CD4-positive, alpha-beta T cell treated with Interferon alpha-2 for 1 hour (primary cell): ENCODE measurements around the gene P3R3URF.
A peak's percentile ranks its signal among the peaks of the same experiment; 100 is the strongest.

Experiments
- DNase-seq, 2 donors: peaks; one replicate each; pipeline ENCODE4 v3.0.0-alpha.2; 2020 to 2022

P3R3URF gene

GRCh38 chr1:46193984-46194570, 17.8 kb upstream of the P3R3URF start:
- no peak for DNase-seq

- DNase-seq, result no peak
Measured at GRCh38 chr1:46193285-46193684, 17.0 kb upstream of the P3R3URF start.

GRCh38 chr1:46192171-46192570, 15.9 kb upstream of the P3R3URF start:
- no peak for DNase-seq

- DNase-seq, result no peak
Measured at GRCh38 chr1:46191033-46191701, 14.9 kb upstream of the P3R3URF start.

GRCh38 chr1:46190539-46190938, 14.3 kb upstream of the P3R3URF start:
- no peak for DNase-seq

- no peak for DNase-seq
Measured at GRCh38 chr1:46188295-46189030, 12.2 kb upstream of the P3R3URF start.

GRCh38 chr1:46187106-46187869, 11.0 kb upstream of the P3R3URF start:
- DNase-seq, result no peak

- DNase-seq, result no peak
Measured at GRCh38 chr1:46186076-46186475, 9.8 kb upstream of the P3R3URF start.

- no peak for DNase-seq
Measured at GRCh38 chr1:46184920-46185658, 8.8 kb upstream of the P3R3URF start.

GRCh38 chr1:46183926-46184557, 7.8 kb upstream of the P3R3URF start:
- no peak for DNase-seq

- no peak for DNase-seq
Measured at GRCh38 chr1:46183079-46183847, 7.0 kb upstream of the P3R3URF start.

GRCh38 chr1:46181343-46182260, 5.3 kb upstream of the P3R3URF start:
- no peak for DNase-seq

- no peak for DNase-seq
Measured at GRCh38 chr1:46180082-46180616, 3.9 kb upstream of the P3R3URF start.

- DNase-seq, result peak; percentile 61 to 75
Measured at GRCh38 chr1:46179138-46180081, 3.1 kb upstream of the P3R3URF start.

- no peak for DNase-seq
Measured at GRCh38 chr1:46175243-46175642, 1.0 kb downstream of the P3R3URF start.

GRCh38 chr1:46174448-46175231, 1.6 kb downstream of the P3R3URF start, which contains the start of gene TSPAN1:
Gene TSPAN1 (plus strand): TSS chr1:46175087. CDS start chr1:46181108, 6,021 bp downstream.
- no peak for DNase-seq

GRCh38 chr1:46173361-46173856, 2.9 kb downstream of the P3R3URF start:
- DNase-seq, result no peak

- DNase-seq, result no peak
Measured at GRCh38 chr1:46172321-46172720, 4.0 kb downstream of the P3R3URF start.
